ENCODE data around the gene TCF3.

The TCF3 gene

DNA sequence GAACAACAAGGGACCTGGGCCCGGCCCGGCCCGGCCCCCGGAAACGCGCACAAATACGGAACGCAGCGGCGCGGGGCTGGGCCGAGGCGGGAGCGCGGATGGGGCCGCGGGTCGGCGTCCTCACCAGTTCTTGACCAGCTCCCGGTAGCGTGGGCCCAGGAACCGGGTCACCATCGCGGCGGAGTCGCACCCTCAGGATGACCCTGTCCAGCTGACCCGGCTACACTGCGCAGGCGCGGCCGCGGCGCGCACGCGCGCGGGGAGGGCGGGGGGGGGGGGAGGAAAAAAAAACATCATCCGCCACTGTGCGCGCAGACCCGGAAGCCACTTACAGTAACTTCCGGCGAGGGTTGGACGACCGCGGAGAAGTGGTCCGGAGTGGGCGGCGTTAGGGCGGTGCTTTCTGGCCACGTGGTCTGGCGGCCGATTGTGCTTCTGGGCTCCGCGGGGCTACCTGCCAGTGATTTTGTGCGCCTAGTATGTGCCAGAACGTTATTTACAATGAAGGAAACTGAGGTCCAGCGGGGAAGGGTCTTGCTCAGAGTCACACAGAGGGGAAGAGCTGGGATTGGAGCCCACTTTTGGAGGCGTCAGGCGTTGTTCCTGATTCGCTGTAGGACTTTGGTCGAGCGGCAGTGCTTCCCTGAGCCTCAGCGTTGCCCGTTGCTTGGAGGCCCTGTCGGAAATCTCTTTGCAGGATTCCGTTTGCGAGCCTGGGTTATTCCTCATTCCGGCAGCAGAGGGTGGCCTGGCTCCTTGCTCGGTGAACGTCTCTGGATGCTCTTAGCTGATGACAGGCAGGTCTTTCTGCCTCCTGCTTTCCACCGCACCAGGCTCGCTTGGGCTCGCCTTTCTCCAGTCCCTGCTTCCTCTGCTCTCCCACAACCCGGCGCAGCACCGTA, 46.9 kb downstream of the TCF3 start, which contains the start of gene UQCR11:
Gene UQCR11 (minus strand): TSS at position 227 of the 902 bp plus-strand sequence. CDS start 53 bp downstream, at position 174.
- Mint-ChIP-seq H3K9me3 (no peaks in the 10 kb centered on the region), H3K27me3 (ENCODE audit: low read depth) (no peaks in the 10 kb centered on the region), H3K36me3 (ENCODE audit: low read depth) (peaks cover 10% of the 10 kb centered on the region), H3K27ac (peak within 1 kb of the TSS; percentile 93 to 99 (median 98)), H3K4me1 (no peaks in the 10 kb centered on the region), H3K4me3 (peak within 1 kb of the TSS; percentile 90 to 93 (median 91))
- TF ChIP-seq, protein P1, sequence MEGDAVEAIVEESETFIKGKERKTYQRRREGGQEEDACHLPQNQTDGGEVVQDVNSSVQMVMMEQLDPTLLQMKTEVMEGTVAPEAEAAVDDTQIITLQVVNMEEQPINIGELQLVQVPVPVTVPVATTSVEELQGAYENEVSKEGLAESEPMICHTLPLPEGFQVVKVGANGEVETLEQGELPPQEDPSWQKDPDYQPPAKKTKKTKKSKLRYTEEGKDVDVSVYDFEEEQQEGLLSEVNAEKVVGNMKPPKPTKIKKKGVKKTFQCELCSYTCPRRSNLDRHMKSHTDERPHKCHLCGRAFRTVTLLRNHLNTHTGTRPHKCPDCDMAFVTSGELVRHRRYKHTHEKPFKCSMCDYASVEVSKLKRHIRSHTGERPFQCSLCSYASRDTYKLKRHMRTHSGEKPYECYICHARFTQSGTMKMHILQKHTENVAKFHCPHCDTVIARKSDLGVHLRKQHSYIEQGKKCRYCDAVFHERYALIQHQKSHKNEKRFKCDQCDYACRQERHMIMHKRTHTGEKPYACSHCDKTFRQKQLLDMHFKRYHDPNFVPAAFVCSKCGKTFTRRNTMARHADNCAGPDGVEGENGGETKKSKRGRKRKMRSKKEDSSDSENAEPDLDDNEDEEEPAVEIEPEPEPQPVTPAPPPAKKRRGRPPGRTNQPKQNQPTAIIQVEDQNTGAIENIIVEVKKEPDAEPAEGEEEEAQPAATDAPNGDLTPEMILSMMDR (IDR thresholded peaks at IDR 0.05; ENCODE audit: unreplicated experiment in 3 of 3) = peak; percentile 67 to 73 (median 68)

DNA sequence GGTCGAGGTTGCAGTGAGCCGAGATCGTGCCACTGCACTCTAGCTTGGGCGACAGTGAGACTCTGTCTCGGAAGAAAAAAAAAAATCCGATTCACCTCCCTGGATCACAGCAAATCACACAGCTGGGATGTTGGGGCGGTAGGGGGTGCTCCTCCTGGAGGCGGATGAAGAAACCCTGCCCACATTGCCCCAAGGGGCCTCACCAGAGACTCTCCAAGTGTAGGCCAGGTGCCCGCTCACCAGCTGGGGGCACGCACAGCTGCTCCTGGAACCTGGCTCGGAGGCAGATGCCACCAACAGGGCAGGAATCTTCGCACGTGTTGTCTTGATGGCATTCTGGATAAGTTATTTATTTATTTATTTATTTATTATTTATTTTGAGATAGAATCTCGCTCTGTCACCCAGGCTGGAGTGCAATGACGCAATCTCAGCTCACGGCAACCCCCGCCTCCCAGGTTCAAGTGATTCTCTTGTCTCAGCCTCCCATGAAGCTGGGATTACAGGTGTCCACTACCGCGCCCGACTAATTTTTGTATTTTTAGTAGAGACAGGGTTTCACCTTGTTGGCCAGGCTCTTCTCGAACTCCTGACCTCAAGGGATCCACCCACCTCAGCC, 50.2 kb downstream of the TCF3 start:
- TF ChIP-seq, protein P1 (IDR thresholded peaks at IDR 0.05; ENCODE audit: unreplicated experiment in 3 of 3) = no peak
- Mint-ChIP-seq H3K27ac (no peak overlapping the region), H3K4me3 (peak overlapping the region in 1 of 3 experiments; percentile 60), H3K4me1 (no peaks in the 10 kb centered on the region), H3K27me3 (ENCODE audit: low read depth) (no peaks in the 10 kb centered on the region), H3K36me3 (ENCODE audit: low read depth) (peaks cover 20% of the 10 kb centered on the region), H3K9me3 (no peaks in the 10 kb centered on the region)

- Mint-ChIP-seq H3K4me1 (no peaks in the 10 kb centered on the region), H3K4me3 (peak overlapping the region; percentile 20 to 44 (median 23)), H3K27ac (no peak overlapping the region), H3K27me3 (ENCODE audit: low read depth) (no peaks in the 10 kb centered on the region), H3K36me3 (ENCODE audit: low read depth) (peaks cover 24% of the 10 kb centered on the region), H3K9me3 (no peaks in the 10 kb centered on the region)
- TF ChIP-seq, protein P1 (IDR thresholded peaks at IDR 0.05; ENCODE audit: unreplicated experiment in 3 of 3) = no peak
These were observed 50.8 kb downstream of the TCF3 start for GRCh38 chr19:1601613-1602064.

- no peak overlapping the region for H3K4me3 Mint-ChIP-seq
- no peaks in the 10 kb centered on the region for H3K27me3 Mint-ChIP-seq (ENCODE audit: low read depth)
- TF ChIP-seq, protein P1 (IDR thresholded peaks at IDR 0.05; ENCODE audit: unreplicated experiment in 3 of 3) = no peak
- H3K4me1 Mint-ChIP-seq = no peaks in the 10 kb centered on the region
- H3K27ac Mint-ChIP-seq = no peak overlapping the region
- no peaks in the 10 kb centered on the region for H3K9me3 Mint-ChIP-seq
- peaks cover 28% of the 10 kb centered on the region for H3K36me3 Mint-ChIP-seq (ENCODE audit: low read depth)
These were observed 53.0 kb downstream of the TCF3 start for GRCh38 chr19:1599460-1599846.

DNA sequence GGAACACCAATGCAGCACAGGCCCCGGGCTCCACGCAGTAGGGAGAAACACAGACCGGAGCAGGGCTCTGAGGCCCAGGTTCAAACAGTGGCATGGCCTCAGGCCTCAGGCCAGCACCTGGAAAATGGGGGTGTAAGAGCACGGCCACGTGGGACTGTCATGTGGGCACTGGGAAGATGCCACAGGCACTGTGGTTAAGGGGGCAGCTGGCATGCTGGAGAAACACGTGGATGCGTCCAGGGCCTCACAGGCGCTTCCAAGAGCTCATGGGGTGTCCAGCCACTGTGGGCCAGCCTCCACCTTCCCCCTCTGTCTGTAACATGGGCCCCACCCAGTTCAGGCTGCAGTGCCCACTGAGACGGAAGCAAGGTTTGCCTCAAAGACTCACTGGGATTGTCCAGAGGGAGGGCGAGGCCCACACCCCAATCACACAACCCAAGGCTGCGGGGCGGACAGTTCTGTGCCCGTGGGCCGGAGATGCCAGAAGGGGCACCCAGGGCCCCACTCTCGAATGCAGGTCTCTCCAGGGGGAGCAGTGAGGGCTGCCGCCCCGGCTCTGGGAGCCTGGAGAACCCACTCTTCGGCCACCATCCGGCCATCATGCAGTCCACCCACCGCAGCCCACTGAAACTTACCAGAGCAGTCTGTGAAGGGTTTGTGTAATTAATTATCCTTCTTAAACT, 53.5 kb downstream of the TCF3 start:
- TF ChIP-seq, protein P1 (IDR thresholded peaks at IDR 0.05; ENCODE audit: unreplicated experiment in 3 of 3) = no peak
- Mint-ChIP-seq H3K9me3 (no peaks in the 10 kb centered on the region), H3K27ac (no peak overlapping the region), H3K4me1 (no peaks in the 10 kb centered on the region), H3K27me3 (ENCODE audit: low read depth) (no peaks in the 10 kb centered on the region), H3K36me3 (ENCODE audit: low read depth) (peaks cover 28% of the 10 kb centered on the region), H3K4me3 (no peak overlapping the region)

Measured in nephron (organoid).